ENCODE results near the gene DGKE. TPM values are rescaled to one million over a fixed set of nuclear protein-coding genes. Genes with fewer than 3 reads are reported as not detected.

The DGKE gene
- total RNA-seq, 2 donors from 2014 or later = 7.8 to 10.5 TPM

DNA sequence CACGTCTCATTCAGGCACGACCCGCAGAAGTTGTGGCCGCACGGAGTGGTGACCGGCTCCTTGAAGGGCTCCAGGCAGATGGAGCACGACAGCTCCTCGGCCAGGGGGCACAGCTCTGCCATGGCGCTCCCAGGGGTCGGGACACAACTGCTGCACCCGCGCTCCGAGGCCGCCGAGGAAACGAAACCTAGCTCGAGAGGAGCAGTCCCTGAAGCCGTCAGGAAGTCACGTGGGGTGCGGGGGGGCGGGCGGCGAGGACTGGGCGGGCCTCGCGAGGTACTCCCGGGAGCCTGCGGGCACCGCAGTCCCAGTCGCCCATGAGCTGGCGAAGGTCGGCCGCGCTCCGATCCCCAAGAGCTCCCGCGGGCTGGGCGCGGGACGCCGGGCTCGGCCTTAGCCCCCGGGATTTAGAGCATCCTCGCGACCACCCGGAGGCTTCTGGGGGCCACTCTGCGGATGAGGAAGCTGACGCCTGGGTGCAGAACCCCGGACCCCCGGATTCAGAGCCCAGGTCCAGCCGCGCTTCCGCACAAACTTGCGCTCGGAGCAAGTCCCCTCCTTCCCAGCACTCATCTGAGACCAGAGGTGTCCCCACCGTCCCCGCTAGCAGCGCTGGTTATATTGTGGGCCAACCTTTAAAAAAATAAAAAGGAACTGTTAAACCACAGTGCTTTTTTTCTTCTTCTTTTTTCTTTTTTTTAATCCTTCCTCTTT is 80.1 kb downstream of the DGKE start, which contains the start of gene TRIM25:
Gene TRIM25, minus strand, starts transcription at position 183 of the 714 bp plus-strand sequence. Its CDS starts 61 bp downstream, at position 122.
- H3K4me1 ChIP-seq = peaks cover 6% of the 10 kb centered on the region

GRCh38 chr17:56914581-56915273 is 80.8 kb downstream of the DGKE start:
- H3K4me3 ChIP-seq = peak overlapping the region; percentile 72
- peak overlapping the region; percentile 93 to 96 for H3K9ac ChIP-seq (ENCODE audit: low read depth in 2 of 2, low read length in 2 of 2)
- DNase-seq = peak; percentile 45
- TF ChIP-seq, protein P1, sequence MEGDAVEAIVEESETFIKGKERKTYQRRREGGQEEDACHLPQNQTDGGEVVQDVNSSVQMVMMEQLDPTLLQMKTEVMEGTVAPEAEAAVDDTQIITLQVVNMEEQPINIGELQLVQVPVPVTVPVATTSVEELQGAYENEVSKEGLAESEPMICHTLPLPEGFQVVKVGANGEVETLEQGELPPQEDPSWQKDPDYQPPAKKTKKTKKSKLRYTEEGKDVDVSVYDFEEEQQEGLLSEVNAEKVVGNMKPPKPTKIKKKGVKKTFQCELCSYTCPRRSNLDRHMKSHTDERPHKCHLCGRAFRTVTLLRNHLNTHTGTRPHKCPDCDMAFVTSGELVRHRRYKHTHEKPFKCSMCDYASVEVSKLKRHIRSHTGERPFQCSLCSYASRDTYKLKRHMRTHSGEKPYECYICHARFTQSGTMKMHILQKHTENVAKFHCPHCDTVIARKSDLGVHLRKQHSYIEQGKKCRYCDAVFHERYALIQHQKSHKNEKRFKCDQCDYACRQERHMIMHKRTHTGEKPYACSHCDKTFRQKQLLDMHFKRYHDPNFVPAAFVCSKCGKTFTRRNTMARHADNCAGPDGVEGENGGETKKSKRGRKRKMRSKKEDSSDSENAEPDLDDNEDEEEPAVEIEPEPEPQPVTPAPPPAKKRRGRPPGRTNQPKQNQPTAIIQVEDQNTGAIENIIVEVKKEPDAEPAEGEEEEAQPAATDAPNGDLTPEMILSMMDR (IDR thresholded peaks at IDR 0.05) = no peak
- no peaks in the 10 kb centered on the region for H3K36me3 ChIP-seq
- H3K4me1 ChIP-seq = peaks cover 6% of the 10 kb centered on the region
- peak overlapping the region; percentile 95 for H3K27ac ChIP-seq
- no peaks in the 10 kb centered on the region for H3K27me3 ChIP-seq
- intact Hi-C loops (cut with DNase I) = no loop called here
- H3K9me3 ChIP-seq = no peaks in the 10 kb centered on the region

More for the DNA sequence above, 80.1 kb downstream of the DGKE start, which contains the start of gene TRIM25:
- H3K9ac ChIP-seq (ENCODE audit: low read depth in 2 of 2, low read length in 2 of 2) = peak within 1 kb of the TSS; percentile 93 to 96
- intact Hi-C loops (cut with DNase I) = no loop called here
- H3K9me3 ChIP-seq = no peaks in the 10 kb centered on the region
- peak within 1 kb of the TSS; percentile 95 for H3K27ac ChIP-seq
- peak within 1 kb of the TSS; percentile 72 for H3K4me3 ChIP-seq
- no peaks in the 10 kb centered on the region for H3K27me3 ChIP-seq
- DNase-seq = peak; percentile 98
- TF ChIP-seq, protein P1 (IDR thresholded peaks at IDR 0.05) = no peak
- H3K36me3 ChIP-seq = no peaks in the 10 kb centered on the region

- TF ChIP-seq, protein P1 (IDR thresholded peaks at IDR 0.05) = no peak
- Histone ChIP-seq H3K9ac (ENCODE audit: low read depth in 2 of 2, low read length in 2 of 2) (no peak overlapping the region), H3K27me3 (no peaks in the 10 kb centered on the region), H3K27ac (no peak overlapping the region), H3K36me3 (no peaks in the 10 kb centered on the region), H3K4me1 (no peaks in the 10 kb centered on the region), H3K9me3 (no peaks in the 10 kb centered on the region), H3K4me3 (no peak overlapping the region)
- DNase-seq = no peak
- intact Hi-C loops (cut with DNase I) = no loop called here
Observed at GRCh38 chr17:56917559-56918296, 83.8 kb downstream of the DGKE start.

DNA sequence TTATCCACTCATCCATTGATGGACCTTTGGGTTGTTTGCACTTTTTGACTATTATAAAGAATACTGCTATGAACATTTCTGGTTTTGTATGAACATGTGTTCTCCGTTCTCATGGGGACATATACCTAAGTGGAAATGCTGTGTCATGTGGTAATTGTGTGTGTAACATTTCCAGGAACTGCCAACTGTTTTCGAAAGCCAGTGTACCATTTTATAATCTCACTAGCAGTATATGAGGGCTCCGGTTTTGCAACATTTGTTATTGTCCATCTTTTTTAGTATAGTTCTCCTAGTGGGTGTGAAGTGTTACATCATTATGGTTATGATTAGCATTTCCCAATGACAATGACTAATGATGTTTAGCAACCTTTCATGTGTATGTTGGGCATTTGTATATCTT is 85.0 kb downstream of the DGKE start:
- Histone ChIP-seq H3K27me3 (no peaks in the 10 kb centered on the region), H3K4me1 (no peaks in the 10 kb centered on the region), H3K36me3 (no peaks in the 10 kb centered on the region), H3K27ac (no peak overlapping the region), H3K9ac (ENCODE audit: low read depth in 2 of 2, low read length in 2 of 2) (no peak overlapping the region), H3K9me3 (no peaks in the 10 kb centered on the region), H3K4me3 (no peak overlapping the region)
- DNase-seq = no peak
- TF ChIP-seq, protein P1 (IDR thresholded peaks at IDR 0.05) = no peak
- intact Hi-C loops (cut with DNase I) = no loop called here

Other genes starting within 250 kb of the DGKE start
- under 1 TPM; 0.16 to 0.27 TPM for gene NOG, start 240.5 kb upstream of the DGKE start, total RNA-seq
- 1 to 10 TPM; 1.4 to 1.7 TPM for gene C17orf67, start 231 bp upstream of the DGKE start, total RNA-seq
- gene TRIM25, start 79.9 kb downstream of the DGKE start, total RNA-seq = 10 to 100 TPM; 69.9 to 98.1 TPM
- gene COIL, start 126.9 kb downstream of the DGKE start, total RNA-seq = 10 to 100 TPM; 14.1 to 14.8 TPM
- gene SCPEP1, start 144.0 kb downstream of the DGKE start, total RNA-seq = 10 to 100 TPM; 13.7 to 22.9 TPM